Activated CD8-positive, alpha-beta T cell treated with anti-CD3 and anti-CD28 coated beads for 36 hours (primary cell): ENCODE measurements around the gene SPATS2L. TPM values are rescaled to one million over a fixed set of nuclear protein-coding genes. Genes with fewer than 3 reads are reported as not detected.

Experiments used
- ATAC-seq: fragments of 200-7000 bp; cut with Tn5 transposase; one replicate; pipeline ENCODE4 v1.10.0; 2021; ENCODE audit warnings: mild to moderate bottlenecking, moderate library complexity
- CTCF ChIA-PET: fragments of 350-600 bp; sonication (Branson Sonifier 250); formaldehyde crosslinking; loops from one replicate; lab custom pipeline; 2021; ENCODE audit warnings: antibody characterized with exemption; lab: Charles Lee
- POLR2A ChIA-PET: fragments of 350-600 bp; sonication (Branson Sonifier 250); formaldehyde crosslinking; loops from one replicate; lab custom pipeline; 2021; ENCODE audit warnings: antibody characterized with exemption; lab: Charles Lee
- DNase-seq: peaks from one replicate; pipeline ENCODE4 v3.0.0-alpha.2; 2020
- H3K27ac Mint-ChIP-seq: one replicate; pipeline ENCODE4 v1.8.0; 2021; ENCODE audit warnings: mild to moderate bottlenecking, mixed read lengths
- H3K27me3 Mint-ChIP-seq: one replicate; pipeline ENCODE4 v1.8.0; 2021; ENCODE audit warnings: mixed read lengths
- H3K36me3 Mint-ChIP-seq: one replicate; pipeline ENCODE4 v1.8.0; 2021; ENCODE audit warnings: low read depth, mixed read lengths
- H3K4me1 Mint-ChIP-seq: one replicate; pipeline ENCODE4 v1.8.0; 2021; ENCODE audit warnings: low read depth, mixed read lengths
- H3K4me3 Mint-ChIP-seq: one replicate; pipeline ENCODE4 v1.8.0; 2021; ENCODE audit warnings: mild to moderate bottlenecking, moderate library complexity, mixed read lengths
- H3K9me3 Mint-ChIP-seq: one replicate; pipeline ENCODE4 v1.8.0; 2021; ENCODE audit warnings: mixed read lengths
- CTCF ChIP-seq: fragments of 200-600 bp; IDR thresholded peaks from one replicate; pipeline ENCODE4 v1.8.0; 2022; ENCODE audit warnings: antibody characterized with exemption, mild to moderate bottlenecking
- intact Hi-C: fragments of 100-400 bp; cut with micrococcal nuclease; formaldehyde crosslinking; loops from one replicate; pipeline ENCODE4 v1.10.0; 2022
- total RNA-seq, 2 experiments: library from RNA; stranded (reverse); gene quantifications; one replicate each; pipeline ENCODE4 v1.2.3, GENCODE V29; 2021

Gene SPATS2L
- total RNA-seq, 2 experiments from 2014 or later: 5.7 to 9.0 TPM

- Mint-ChIP-seq H3K9me3 (no peaks in the 10 kb centered on the region), H3K36me3 (no peaks in the 10 kb centered on the region), H3K27me3 (peaks cover 6% of the 10 kb centered on the region), H3K4me1 (no peaks in the 10 kb centered on the region), H3K27ac (no peak overlapping the region), H3K4me3 (no peak overlapping the region)
- no peak for ATAC-seq
- intact Hi-C loops: no loop called here
- ChIA-PET CTCF (interaction anchor here (2.5 kb wide), 1 partner anchor 195 kb away, joined by 5 read pairs; no protein-coding TSS in a partner anchor), POLR2A (interaction anchor here (0.7 kb wide), 1 partner anchor 21 kb away, joined by 3 read pairs; no protein-coding TSS in a partner anchor)
- TF ChIP-seq CTCF: no peak
- no peak for DNase-seq
Observed at GRCh38 chr2:200275295-200276013, 31.0 kb upstream of the SPATS2L start.

- POLR2A ChIA-PET: no interaction called here
- no peak for DNase-seq
- H3K9me3 Mint-ChIP-seq: no peaks in the 10 kb centered on the region
Observed at GRCh38 chr2:200276472-200276871, 30.0 kb upstream of the SPATS2L start.

GRCh38 chr2:200278694-200279316, 27.7 kb upstream of the SPATS2L start:
- ChIA-PET POLR2A (no interaction called here), CTCF (no interaction called here)
- H3K4me1 Mint-ChIP-seq: no peaks in the 10 kb centered on the region
- peaks cover 10% of the 10 kb centered on the region for H3K27me3 Mint-ChIP-seq
- no peaks in the 10 kb centered on the region for H3K36me3 Mint-ChIP-seq
- H3K27ac Mint-ChIP-seq: no peak overlapping the region
- no peak for DNase-seq
- no peak overlapping the region for H3K4me3 Mint-ChIP-seq
- no peaks in the 10 kb centered on the region for H3K9me3 Mint-ChIP-seq
- no peak for ATAC-seq
- no peak for TF ChIP-seq CTCF
- intact Hi-C loops: no loop called here

More at GRCh38 chr2:200276472-200276871, 30.0 kb upstream of the SPATS2L start:
- intact Hi-C loops: no loop called here
- ATAC-seq: no peak
- Mint-ChIP-seq H3K4me1 (no peaks in the 10 kb centered on the region), H3K27me3 (peaks cover 6% of the 10 kb centered on the region), H3K36me3 (no peaks in the 10 kb centered on the region), H3K4me3 (no peak overlapping the region), H3K27ac (no peak overlapping the region)
- CTCF ChIA-PET: no interaction called here
- TF ChIP-seq CTCF: no peak

- no peak overlapping the region for H3K4me3 Mint-ChIP-seq
- no peak overlapping the region for H3K27ac Mint-ChIP-seq
- DNase-seq (no peak), ATAC-seq (no peak)
- peaks cover 12% of the 10 kb centered on the region for H3K27me3 Mint-ChIP-seq
- no peaks in the 10 kb centered on the region for H3K36me3 Mint-ChIP-seq
- intact Hi-C loops: no loop called here
- POLR2A ChIA-PET: no interaction called here
- CTCF ChIA-PET: no interaction called here
- no peak for TF ChIP-seq CTCF
- no peaks in the 10 kb centered on the region for H3K4me1 Mint-ChIP-seq
- no peaks in the 10 kb centered on the region for H3K9me3 Mint-ChIP-seq
Observed at GRCh38 chr2:200279857-200280256, 26.6 kb upstream of the SPATS2L start.

GRCh38 chr2:200286578-200286977, 19.9 kb upstream of the SPATS2L start:
- intact Hi-C loops: no loop called here
- DNase-seq: no peak
- H3K4me3 Mint-ChIP-seq: no peak overlapping the region
- peaks cover 24% of the 10 kb centered on the region for H3K27me3 Mint-ChIP-seq
- H3K9me3 Mint-ChIP-seq: peaks cover 2% of the 10 kb centered on the region
- CTCF ChIA-PET: interaction anchor here (1.8 kb wide), 1 partner anchor 194 kb away, joined by 5 read pairs; no protein-coding TSS in a partner anchor
- H3K27ac Mint-ChIP-seq: no peak overlapping the region
- no peak for TF ChIP-seq CTCF
- no peak for ATAC-seq
- no peaks in the 10 kb centered on the region for H3K4me1 Mint-ChIP-seq
- no peaks in the 10 kb centered on the region for H3K36me3 Mint-ChIP-seq
- POLR2A ChIA-PET: no interaction called here
